ENCODE measurements around the gene PHOX2A. TPM values are rescaled to one million over a fixed set of nuclear protein-coding genes. Genes with fewer than 3 reads are reported as not detected.
"Not testable (repeated sequence)": the region's sequence is repeated elsewhere in the genome, so short reads cannot be mapped to it uniquely, and the experiment has no call there.

Gene PHOX2A
- total RNA-seq, 6 experiments from 2014 or later, result not detected

GRCh38 chr11:72217841-72218240 lies 26.1 kb downstream of the PHOX2A start:
- DNase-seq, result no peak
- no peaks in the 10 kb centered on the region for H3K9me3 Mint-ChIP-seq
- no peaks in the 10 kb centered on the region for H3K36me3 Mint-ChIP-seq (ENCODE audit: low read depth)
- peaks cover 12% of the 10 kb centered on the region for H3K4me1 Mint-ChIP-seq (ENCODE audit: low read depth)
- no peak for TF ChIP-seq CTCF (IDR thresholded peaks at IDR 0.05)
- H3K4me3 Mint-ChIP-seq, result no peak overlapping the region
- no peak overlapping the region for H3K27ac Mint-ChIP-seq
- H3K27me3 Mint-ChIP-seq (ENCODE audit: insufficient read depth), result peaks cover 15% of the 10 kb centered on the region

GRCh38 chr11:72216638-72217037 lies 27.3 kb downstream of the PHOX2A start, which contains the start of gene FOLR2:
Gene FOLR2 (plus strand): TSS chr11:72216794. CDS start chr11:72218585, 1,791 bp downstream.
- no peaks in the 10 kb centered on the region for H3K36me3 Mint-ChIP-seq (ENCODE audit: low read depth)
- TF ChIP-seq CTCF (IDR thresholded peaks at IDR 0.05), result no peak
- H3K27ac Mint-ChIP-seq, result no peak within 1 kb of the TSS
- peaks cover 17% of the 10 kb centered on the region for H3K27me3 Mint-ChIP-seq (ENCODE audit: insufficient read depth)
- H3K4me1 Mint-ChIP-seq (ENCODE audit: low read depth), result no peaks in the 10 kb centered on the region; the same call in 1 of the 2 replicates
- no peaks in the 10 kb centered on the region for H3K9me3 Mint-ChIP-seq
- H3K4me3 Mint-ChIP-seq, result no peak within 1 kb of the TSS
- no peak for DNase-seq

- H3K27ac Mint-ChIP-seq, result no peak overlapping the region
- peaks cover 11% of the 10 kb centered on the region for H3K9me3 Mint-ChIP-seq
- H3K4me3 Mint-ChIP-seq, result no peak overlapping the region
- no peaks in the 10 kb centered on the region for H3K4me1 Mint-ChIP-seq (ENCODE audit: low read depth)
- no peak for TF ChIP-seq CTCF (IDR thresholded peaks at IDR 0.05)
- H3K36me3 Mint-ChIP-seq (ENCODE audit: low read depth), result peaks cover 13% of the 10 kb centered on the region
- peaks cover 16% of the 10 kb centered on the region for H3K27me3 Mint-ChIP-seq (ENCODE audit: insufficient read depth)
- no peak for DNase-seq
Measured at GRCh38 chr11:72209101-72209500, 34.9 kb downstream of the PHOX2A start.

GRCh38 chr11:72208281-72208680 lies 35.7 kb downstream of the PHOX2A start:
- DNase-seq, result no peak
- no peak overlapping the region for H3K27ac Mint-ChIP-seq
- H3K9me3 Mint-ChIP-seq, result peaks cover 11% of the 10 kb centered on the region
- peaks cover 13% of the 10 kb centered on the region for H3K36me3 Mint-ChIP-seq (ENCODE audit: low read depth)
- no peaks in the 10 kb centered on the region for H3K4me1 Mint-ChIP-seq (ENCODE audit: low read depth)
- H3K4me3 Mint-ChIP-seq, result no peak overlapping the region
- TF ChIP-seq CTCF (IDR thresholded peaks at IDR 0.05), result no peak
- peaks cover 15% of the 10 kb centered on the region for H3K27me3 Mint-ChIP-seq (ENCODE audit: insufficient read depth)

- H3K4me1 Mint-ChIP-seq (ENCODE audit: low read depth); H3K4me3 Mint-ChIP-seq; H3K27ac Mint-ChIP-seq; DNase-seq: not testable (repeated sequence)
- H3K36me3 Mint-ChIP-seq (ENCODE audit: low read depth), result peaks cover 13% of the 10 kb centered on the region
- peaks cover 11% of the 10 kb centered on the region for H3K27me3 Mint-ChIP-seq (ENCODE audit: insufficient read depth)
- peaks cover 11% of the 10 kb centered on the region for H3K9me3 Mint-ChIP-seq
Measured at GRCh38 chr11:72206794-72207193, 37.2 kb downstream of the PHOX2A start.

GRCh38 chr11:72204886-72205285 lies 39.1 kb downstream of the PHOX2A start:
- no peak overlapping the region for H3K4me3 Mint-ChIP-seq
- peaks cover 12% of the 10 kb centered on the region for H3K36me3 Mint-ChIP-seq (ENCODE audit: low read depth)
- H3K27ac Mint-ChIP-seq, result no peak overlapping the region
- no peak for TF ChIP-seq CTCF (IDR thresholded peaks at IDR 0.05)
- H3K4me1 Mint-ChIP-seq (ENCODE audit: low read depth), result peaks cover 4% of the 10 kb centered on the region; the same call in 1 of the 2 replicates
- 0 out of 2 replicates have a peak, but pooled peaks cover 8% of the 10 kb centered on the region for H3K27me3 Mint-ChIP-seq (ENCODE audit: insufficient read depth)
- no peak for DNase-seq
- peaks cover 8% of the 10 kb centered on the region for H3K9me3 Mint-ChIP-seq
